SU-DHL-6 (cell line): Measurements from ENCODE around the gene TMIGD2.

Experiments
- CTCF ChIP-seq: fragments of 200-600 bp; sonication (generic); IDR thresholded peaks from one replicate; pipeline ENCODE4 v1.5.1; 2017; ENCODE audit warnings: antibody characterized with exemption, mild to moderate bottlenecking, low read length, moderate library complexity; ENCODE audit not compliant: insufficient read depth, poor library complexity, severe bottlenecking
- EZH2phosphoT487 ChIP-seq: fragments of 200-600 bp; sonication (generic), shearing (Covaris generic); conservative IDR thresholded peaks from 2 replicates; pipeline ENCODE4 v1.6.1; 2018; ENCODE audit warnings: mild to moderate bottlenecking, antibody characterized with exemption, low read length, moderate library complexity, mixed read lengths

GRCh38 chr19:4288091-4288777 lies 14.0 kb downstream of the TMIGD2 start:
- TF ChIP-seq CTCF (no peak), EZH2phosphoT487 (no peak)
